ENCODE data around the gene IARS1.

IARS1 gene

DNA sequence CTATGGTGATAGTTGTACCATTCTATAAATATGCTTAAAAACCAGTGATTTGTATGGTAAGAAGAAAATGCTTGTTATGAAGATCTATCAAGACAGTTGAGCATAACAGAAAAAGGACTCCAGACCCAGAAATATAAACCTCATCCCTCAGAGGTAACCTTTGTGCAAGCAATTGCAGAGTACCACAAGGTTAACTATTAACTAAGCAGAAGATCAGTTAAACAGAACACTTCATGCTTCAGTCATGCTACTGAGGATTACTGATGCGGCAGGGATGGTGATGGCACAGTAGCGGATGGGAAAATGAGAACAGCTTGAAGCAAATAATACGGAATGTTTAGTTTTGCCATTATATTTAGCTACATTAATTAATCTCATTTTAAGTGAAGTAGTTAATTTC, 45.5 kb downstream of the IARS1 start:
- TF ChIP-seq, protein P1, sequence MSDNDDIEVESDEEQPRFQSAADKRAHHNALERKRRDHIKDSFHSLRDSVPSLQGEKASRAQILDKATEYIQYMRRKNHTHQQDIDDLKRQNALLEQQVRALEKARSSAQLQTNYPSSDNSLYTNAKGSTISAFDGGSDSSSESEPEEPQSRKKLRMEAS (IDR thresholded peaks at IDR 0.05) = no peak
- TF ChIP-seq, protein P2, sequence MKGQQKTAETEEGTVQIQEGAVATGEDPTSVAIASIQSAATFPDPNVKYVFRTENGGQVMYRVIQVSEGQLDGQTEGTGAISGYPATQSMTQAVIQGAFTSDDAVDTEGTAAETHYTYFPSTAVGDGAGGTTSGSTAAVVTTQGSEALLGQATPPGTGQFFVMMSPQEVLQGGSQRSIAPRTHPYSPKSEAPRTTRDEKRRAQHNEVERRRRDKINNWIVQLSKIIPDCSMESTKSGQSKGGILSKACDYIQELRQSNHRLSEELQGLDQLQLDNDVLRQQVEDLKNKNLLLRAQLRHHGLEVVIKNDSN (IDR thresholded peaks at IDR 0.05) = no peak
- TF ChIP-seq CEBPB (IDR thresholded peaks at IDR 0.05) = no peak
- no peak for TF ChIP-seq ZBTB7A (IDR thresholded peaks at IDR 0.05; ENCODE audit: low read depth)
- TF ChIP-seq, protein P3, sequence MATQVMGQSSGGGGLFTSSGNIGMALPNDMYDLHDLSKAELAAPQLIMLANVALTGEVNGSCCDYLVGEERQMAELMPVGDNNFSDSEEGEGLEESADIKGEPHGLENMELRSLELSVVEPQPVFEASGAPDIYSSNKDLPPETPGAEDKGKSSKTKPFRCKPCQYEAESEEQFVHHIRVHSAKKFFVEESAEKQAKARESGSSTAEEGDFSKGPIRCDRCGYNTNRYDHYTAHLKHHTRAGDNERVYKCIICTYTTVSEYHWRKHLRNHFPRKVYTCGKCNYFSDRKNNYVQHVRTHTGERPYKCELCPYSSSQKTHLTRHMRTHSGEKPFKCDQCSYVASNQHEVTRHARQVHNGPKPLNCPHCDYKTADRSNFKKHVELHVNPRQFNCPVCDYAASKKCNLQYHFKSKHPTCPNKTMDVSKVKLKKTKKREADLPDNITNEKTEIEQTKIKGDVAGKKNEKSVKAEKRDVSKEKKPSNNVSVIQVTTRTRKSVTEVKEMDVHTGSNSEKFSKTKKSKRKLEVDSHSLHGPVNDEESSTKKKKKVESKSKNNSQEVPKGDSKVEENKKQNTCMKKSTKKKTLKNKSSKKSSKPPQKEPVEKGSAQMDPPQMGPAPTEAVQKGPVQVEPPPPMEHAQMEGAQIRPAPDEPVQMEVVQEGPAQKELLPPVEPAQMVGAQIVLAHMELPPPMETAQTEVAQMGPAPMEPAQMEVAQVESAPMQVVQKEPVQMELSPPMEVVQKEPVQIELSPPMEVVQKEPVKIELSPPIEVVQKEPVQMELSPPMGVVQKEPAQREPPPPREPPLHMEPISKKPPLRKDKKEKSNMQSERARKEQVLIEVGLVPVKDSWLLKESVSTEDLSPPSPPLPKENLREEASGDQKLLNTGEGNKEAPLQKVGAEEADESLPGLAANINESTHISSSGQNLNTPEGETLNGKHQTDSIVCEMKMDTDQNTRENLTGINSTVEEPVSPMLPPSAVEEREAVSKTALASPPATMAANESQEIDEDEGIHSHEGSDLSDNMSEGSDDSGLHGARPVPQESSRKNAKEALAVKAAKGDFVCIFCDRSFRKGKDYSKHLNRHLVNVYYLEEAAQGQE (IDR thresholded peaks at IDR 0.05; ENCODE audit: low read depth) = no peak
- no peak for TF ChIP-seq TEAD4 (IDR thresholded peaks at IDR 0.05)
- TF ChIP-seq NFIC (IDR thresholded peaks at IDR 0.05) = no peak
- TF ChIP-seq FOXM1 (IDR thresholded peaks at IDR 0.05; ENCODE audit: borderline replicate concordance, low read depth) = no peak
- no peak for TF ChIP-seq CREB1 (IDR thresholded peaks at IDR 0.05; ENCODE audit: low read depth)

DNA sequence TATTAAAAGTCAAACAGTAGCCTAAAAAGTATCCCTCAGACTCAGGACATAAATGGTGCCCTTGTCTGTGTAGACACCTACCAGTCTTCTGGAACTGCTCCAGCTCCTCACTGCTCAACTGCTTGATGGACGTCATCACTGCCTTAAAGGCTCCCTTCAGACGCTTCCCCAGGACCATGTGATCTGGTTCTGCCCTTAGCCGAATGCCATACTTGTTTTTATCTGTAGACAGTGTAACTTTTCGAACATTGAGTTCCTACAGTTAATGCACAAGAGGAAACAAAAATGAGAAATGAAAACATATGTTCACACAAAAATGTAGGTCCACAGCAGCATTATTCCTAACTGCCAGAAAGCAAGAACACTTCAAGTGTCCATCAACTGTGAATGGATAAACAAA, 46.2 kb downstream of the IARS1 start:
- TF ChIP-seq EP300 (IDR thresholded peaks at IDR 0.05; ENCODE audit: borderline replicate concordance) = no peak
- no peak for TF ChIP-seq FOXM1 (IDR thresholded peaks at IDR 0.05; ENCODE audit: borderline replicate concordance, low read depth)
- TF ChIP-seq TAF1 (IDR thresholded peaks at IDR 0.05; ENCODE audit: low read depth) = no peak
- TF ChIP-seq, protein P3 (IDR thresholded peaks at IDR 0.05; ENCODE audit: low read depth) = no peak
- no peak for TF ChIP-seq RAD21 (IDR thresholded peaks at IDR 0.05; ENCODE audit: low read depth)

DNA sequence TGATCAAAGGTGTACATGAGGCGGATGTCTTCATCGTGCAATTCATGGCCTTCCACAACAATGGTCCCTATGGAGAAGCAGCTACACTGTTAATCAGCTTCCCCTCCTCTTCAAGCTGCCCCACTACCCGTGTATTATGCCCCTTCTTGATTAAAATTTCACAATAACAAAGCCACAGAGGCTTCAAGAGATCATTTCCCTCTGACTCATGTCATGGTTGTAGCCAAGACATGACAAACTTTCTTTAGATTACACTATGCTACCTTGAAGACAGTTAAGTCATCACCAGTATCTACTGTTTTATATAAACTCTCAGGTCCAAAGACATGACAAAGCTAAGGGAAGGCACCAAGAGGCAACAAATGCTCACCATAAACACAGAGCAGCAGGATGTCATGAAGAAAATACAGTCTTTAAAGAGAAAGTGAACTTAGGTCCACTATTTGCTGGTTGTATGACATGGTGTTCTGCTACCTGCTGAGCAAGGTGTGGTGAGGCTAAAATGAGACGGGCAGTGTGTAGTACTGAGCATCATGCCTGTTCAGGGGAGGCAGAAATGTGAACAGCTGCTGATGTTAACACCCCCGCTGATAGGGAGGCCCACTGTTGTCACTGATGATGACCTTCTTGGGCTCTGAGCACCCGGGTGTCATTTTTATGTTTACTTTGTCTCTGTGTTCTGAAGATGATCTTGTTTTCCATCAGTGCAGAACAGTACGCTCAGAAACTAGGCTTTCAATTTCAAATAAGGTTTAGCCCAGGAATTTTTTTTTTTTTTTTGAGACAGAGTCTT, 48.3 kb downstream of the IARS1 start:
- TF ChIP-seq TCF12 (IDR thresholded peaks at IDR 0.05; ENCODE audit: low read depth) (no peak), TEAD4 (IDR thresholded peaks at IDR 0.05) (no peak), EP300 (IDR thresholded peaks at IDR 0.05; ENCODE audit: borderline replicate concordance) (no peak), RAD21 (IDR thresholded peaks at IDR 0.05; ENCODE audit: low read depth) (no peak), NFIC (IDR thresholded peaks at IDR 0.05) (no peak), EGR1 (IDR thresholded peaks at IDR 0.05) (no peak), ZBTB7A (IDR thresholded peaks at IDR 0.05; ENCODE audit: low read depth) (no peak), TAF1 (IDR thresholded peaks at IDR 0.05; ENCODE audit: low read depth) (no peak), CREB1 (IDR thresholded peaks at IDR 0.05; ENCODE audit: low read depth) (no peak), CEBPB (IDR thresholded peaks at IDR 0.05) (no peak), YY1 (IDR thresholded peaks at IDR 0.05; ENCODE audit: low read depth) (no peak), FOXM1 (IDR thresholded peaks at IDR 0.05; ENCODE audit: borderline replicate concordance, low read depth) (no peak)
- TF ChIP-seq, protein P3 (IDR thresholded peaks at IDR 0.05; ENCODE audit: low read depth) = no peak
- TF ChIP-seq, protein P2 (IDR thresholded peaks at IDR 0.05) = no peak
- TF ChIP-seq, protein P1 (IDR thresholded peaks at IDR 0.05) = no peak
